DMS 273 (cell line): ENCODE results near the gene HBS1L.

Experiments
- DNase-seq: peaks from one replicate; lab custom pipeline; 2025; ENCODE audit not compliant: unreplicated experiment; lab: John Stamatoyannopoulos, UW

Gene HBS1L

DNA sequence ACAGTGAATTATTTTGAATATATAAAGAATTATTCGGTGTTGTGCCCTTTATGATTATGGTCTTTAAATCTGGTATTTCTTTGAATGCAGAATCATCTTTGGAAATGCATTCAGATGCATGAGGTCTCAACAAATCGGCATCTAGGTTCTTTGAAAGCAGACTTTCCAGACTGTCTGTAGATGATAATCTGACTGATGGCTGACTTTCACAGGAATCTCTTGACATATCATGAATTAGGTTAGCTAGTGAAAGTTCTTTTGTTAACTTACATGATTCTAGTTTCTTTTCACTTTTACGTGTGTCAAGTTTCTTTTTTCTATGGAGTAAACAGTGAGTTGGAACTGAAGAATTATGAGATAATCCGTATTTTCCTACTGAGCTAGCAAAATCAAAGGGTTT lies 17.1 kb downstream of the HBS1L start:
- no peak for DNase-seq

DNA sequence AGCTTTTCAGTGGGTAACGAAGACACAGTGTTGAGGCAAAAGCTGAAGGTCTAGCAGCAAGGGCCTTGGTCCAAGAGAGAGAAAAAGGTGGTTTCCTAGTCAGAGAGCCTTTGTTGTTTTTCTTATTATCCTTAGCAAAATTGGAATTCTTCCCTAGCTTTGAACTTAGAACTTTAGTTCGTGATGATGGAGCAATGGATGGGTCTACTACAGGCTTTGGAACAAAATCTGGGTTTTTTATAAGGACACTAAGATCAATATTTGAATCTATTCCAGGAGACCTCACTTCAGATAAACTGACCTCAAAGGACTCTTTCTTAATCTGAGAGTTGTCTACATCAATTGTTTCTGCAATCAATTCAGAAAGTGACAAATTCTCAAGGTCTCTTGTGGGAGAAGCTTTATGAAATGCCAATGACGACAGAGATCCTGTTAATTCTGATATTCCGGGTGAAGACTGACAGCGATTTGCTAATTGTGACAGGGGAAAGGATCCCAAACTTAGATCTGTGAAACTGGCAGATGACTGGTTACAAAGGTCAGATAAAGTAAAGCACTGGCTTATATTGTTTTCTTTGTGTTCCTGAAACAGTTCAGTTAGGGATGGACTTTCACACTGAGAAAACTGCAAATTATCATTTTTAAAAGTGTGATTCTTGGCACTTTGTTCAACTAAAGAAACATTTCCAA lies 17.7 kb downstream of the HBS1L start:
- DNase-seq, result no peak

DNA sequence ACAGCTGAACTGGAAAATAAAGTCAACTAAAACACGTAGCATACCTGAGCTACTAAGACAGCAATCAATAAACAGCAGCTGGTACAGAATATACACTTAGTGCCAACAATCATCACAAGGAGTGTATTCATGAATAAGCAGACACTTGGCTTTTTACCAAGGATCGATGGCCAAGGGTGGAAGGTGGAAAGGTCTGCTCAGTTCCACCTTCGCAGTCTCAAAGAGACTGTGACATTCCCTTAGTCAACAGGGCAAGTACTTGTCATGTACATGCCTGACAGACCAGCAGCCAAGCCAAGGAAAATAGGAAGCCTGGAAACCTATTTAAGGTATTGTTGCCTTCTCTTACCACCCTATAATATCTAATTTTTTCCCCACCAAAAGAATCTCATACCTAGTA lies 21.4 kb downstream of the HBS1L start:
- no peak for DNase-seq

DNA sequence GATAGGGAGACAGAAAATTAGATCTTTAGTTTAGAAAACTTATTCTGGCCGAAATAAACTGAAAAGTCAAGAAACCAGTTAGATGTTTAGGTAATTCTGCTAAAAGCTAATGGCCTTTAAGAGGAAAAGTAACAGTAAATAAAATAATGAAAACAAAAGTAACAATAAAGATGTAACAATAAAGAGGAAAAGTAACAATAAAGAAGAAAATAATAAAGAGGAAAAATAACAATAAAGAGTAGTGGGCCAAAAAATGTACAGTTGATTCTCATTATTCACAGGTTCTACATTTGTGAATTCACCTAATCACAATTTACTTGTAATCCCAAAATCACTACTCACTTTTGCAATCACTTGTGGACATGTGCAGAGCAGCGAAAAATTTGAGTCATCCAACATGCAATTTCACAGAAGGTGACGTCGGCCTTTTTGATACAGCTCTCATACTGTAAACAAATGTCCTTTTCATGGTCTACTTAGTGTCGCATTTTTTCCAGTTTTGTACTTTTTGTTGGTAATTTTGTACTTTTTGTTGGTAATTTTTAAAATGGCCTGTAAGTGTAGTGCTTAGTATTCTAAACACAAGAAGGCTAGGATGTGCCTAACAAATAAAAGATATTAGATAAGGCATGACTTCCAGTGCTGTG lies 24.0 kb downstream of the HBS1L start:
- no peak for DNase-seq

DNA sequence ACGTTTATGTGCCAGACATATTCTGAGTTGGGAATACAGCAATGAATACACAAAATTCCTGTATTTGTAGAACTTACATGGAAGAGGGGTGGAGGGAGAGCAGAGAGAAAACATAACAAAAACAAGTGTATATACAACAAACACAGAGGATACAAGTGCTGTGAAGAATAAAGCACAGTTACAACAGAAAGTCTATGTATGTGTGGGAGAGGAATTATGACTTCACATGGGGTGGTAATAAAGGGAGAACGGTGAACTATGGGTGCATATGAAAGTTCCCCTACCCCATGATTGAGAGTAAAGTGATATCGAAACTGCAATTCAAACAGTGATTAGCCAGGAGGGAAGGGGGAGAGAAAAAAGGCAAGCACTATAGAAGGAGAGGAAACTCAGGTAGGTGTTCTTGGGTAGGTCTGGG lies 24.6 kb downstream of the HBS1L start:
- no peak for DNase-seq

DNA sequence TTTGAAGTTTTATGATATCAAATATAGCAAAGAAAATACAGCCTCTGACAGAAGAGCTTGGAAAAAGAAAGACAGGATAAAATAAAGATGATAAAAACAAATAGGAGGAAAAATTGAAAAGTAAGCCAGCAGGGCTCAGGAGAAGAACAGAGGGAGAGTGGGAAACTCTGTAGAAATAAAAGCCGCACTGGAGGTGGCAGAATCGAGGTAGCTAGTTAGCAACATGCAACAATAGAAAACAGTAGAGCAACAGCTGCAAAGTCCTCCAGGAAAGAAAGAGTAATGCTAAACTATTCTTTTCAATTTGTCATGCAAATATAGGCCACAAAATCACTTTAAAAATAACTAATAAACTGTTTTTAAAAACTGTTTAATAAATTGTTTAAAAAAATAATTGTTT lies 28.8 kb downstream of the HBS1L start:
- no peak for DNase-seq

DNA sequence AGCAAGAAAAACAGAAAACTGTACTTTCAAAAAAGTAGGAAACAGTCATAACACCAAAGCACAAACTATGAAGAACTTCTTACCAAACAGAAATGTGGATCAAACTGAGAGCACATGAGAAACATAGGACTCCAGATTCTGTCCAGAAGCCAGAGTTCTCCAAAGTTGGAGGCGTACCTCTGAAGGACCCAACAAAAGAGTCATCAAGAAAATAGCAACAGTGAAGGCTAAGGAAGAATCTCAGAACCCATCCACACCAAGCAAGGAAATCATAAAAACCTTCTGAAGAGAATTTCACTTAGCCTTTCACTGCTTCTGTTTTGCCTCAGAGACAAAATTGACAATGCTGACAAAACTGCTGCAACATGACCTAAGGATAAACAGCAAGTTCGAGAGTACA lies 29.4 kb downstream of the HBS1L start:
- DNase-seq, result no peak

DNA sequence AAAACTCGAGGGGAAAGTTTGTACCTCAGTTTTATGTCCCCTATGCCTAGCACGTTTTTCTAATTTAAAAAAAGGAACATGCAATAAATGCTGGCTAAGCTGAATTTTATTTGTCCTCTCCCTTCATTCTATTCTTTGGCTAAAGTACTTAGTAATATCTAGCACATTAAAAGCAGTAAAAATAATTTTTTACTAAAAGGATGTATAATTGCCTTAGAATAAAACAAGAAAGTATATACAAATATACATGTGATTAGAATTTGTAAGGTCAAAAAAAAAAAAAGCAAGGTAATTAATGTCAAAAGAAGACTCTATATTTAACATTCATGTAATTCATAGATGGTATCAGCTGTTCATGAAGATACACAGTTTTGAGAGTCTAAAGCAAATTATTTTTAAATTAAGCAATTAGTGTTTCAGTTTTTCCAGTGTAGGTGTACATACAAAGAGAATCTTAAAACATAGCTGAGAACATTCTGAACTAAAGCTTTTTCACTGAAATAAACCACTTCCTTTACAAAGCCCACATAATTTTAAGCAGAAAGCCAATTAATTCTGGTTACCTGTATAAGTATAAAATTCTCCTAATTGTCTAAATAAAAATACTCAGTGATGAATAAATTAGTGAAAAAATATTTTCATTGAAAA lies 32.4 kb downstream of the HBS1L start:
- no peak for DNase-seq

DNA sequence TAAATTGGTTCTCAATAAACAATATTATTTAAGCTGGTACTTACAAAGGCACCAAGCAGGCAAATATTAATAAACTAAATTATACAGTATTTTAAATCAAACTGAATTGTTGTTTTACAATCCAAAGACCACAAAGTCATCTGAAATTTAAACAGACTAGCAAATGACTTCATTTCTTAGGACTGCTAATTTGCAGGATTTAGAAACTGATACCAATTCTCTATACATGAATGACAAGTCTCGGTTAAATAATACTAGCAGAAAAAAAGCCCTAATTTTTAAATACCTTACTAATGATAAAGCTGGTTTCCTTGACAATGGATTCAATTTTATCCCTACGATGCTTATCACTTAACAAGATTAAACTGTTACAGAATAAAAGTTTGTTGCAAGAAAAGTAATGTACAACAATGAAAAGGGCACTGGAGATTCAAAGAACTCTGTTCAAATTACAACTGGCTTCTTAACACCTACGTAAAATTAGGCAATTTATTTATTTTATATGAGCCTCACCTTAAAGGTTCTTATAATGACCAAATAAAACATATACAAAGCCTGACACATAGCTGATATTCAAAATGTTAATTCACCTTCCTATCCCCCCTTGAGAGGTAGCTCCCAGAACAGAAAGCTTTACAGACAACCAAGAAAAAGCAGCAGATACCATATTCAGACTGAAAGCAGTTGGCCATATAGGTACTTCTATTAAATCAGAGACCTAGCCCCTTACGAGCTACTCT lies 33.1 kb downstream of the HBS1L start:
- DNase-seq, result no peak

DNA sequence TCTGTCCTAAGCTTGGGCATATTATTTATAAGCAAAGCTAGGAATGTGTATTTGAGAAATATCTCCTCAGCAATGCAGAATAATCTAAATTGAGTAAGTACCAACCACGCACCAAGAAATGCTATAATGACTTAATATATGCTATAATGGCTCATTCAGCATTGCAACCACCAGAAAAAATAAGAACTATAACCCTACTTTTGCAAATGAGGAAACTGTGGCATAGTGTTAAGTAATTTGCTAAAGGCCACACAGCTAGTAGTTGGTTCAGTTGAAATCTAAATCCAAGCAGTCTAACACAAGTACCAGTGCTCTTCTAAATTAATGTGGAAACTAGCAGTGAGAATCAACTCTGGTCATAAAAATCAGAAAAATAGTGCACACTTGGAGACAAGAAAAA lies 35.7 kb downstream of the HBS1L start:
- DNase-seq, result no peak

DNA sequence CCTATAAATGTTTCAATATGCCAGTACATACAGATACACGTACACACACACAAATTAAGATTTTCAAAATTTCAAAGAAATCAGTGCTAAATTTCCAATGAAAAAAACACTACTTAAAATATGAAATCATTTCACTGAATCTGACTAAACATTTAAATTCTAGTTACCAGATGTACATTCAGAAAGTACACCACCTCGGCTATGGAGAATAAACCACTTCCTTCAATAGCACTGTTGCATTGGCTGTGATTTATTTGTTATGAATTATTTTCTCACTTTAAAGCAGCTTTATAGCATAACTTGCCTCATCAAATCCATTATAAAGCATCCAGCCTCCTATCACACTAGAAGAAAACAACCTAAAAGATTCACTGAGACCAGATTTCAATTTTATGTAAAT lies 36.6 kb downstream of the HBS1L start:
- no peak for DNase-seq

DNA sequence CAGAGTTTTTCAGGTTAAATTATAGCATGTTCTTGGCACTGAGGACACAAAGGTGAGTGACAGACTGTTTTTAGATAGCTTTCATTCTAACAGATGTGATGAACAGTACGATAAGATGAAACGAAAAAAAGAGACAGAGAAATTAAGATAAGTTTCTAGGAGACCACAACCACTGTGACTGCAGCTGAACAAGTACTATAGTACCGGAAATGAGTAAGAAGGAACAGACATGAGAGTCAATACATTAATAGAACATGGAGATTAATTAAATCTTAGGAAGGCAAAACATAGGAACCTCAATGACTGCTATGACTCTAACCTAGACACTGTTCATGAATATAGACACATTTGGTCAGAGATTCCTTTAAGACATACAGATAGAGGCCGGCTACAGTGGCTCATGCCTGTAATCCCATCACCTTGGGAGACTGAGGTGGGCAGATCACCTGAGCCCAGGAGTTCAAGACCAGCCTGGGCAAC lies 40.2 kb downstream of the HBS1L start:
- DNase-seq, result no peak

DNA sequence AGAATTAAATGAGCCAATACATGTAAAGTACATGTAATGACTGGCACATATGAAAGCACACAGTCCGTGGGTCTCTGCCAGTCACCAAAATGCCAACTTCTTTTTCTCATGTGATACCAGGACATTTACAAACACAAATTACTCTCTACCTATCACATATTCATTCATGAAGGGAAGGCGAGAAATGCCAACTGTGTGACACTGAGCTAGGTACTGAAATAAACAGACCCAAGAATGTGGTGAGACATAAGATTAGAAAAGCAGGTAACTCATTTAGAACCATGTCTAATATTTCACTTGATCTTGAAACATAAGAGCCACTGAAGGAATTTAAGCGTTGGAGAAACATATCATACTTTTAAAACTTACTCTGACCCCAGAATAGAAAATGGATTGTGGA lies 41.4 kb downstream of the HBS1L start:
- DNase-seq, result no peak

DNA sequence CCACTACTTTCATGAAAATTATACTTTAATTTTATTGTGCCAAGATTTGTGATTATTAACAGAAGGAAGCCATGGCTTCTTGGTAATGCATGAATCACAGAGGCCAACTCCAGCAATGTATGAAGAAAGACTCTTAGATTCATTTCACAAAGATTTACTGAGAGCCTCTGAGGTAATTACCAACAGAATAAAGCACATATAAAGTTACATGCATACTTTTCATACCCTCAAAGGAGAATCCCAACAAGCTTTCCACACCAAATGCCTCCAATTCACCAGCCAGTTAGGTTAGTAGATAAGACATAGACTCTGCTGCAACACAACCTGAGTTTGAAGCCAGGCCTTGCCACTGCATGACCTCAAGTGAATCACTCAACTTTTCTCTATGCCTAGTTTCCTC lies 41.9 kb downstream of the HBS1L start:
- DNase-seq, result no peak

DNA sequence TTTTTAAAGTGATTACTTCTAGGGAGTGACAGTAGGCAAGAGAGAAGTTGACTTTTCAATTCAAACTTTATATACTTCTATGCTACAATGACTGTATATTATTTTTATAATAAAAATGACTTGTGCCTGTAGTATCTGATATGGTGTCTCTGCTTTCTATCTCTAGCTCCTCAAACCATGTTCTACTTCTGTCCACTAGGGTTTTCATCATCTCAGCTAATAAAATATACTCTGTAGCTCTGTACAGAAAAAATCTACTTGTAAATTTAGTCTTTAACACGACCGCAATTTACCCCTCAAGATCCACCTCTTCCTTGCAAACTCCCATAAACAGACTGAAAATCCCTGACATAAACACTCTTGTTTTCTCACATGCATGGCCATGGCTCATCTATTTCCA lies 42.3 kb downstream of the HBS1L start:
- no peak for DNase-seq

DNA sequence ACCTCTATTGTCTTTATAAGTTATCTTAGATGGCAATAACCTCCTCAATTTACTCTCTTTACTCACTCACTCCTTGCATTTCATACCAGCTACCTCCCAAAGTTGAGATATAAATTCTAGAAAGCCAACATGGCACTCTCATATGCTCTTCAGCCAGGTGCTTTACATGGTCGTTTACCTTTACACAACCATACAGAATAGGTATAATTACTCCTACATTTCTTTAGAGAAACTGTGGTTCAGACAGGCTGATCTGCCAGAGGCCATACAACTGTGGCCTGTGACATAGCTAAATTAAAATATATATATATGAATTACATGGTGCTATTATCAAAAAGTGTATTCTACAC lies 45.7 kb downstream of the HBS1L start:
- DNase-seq, result no peak

DNA sequence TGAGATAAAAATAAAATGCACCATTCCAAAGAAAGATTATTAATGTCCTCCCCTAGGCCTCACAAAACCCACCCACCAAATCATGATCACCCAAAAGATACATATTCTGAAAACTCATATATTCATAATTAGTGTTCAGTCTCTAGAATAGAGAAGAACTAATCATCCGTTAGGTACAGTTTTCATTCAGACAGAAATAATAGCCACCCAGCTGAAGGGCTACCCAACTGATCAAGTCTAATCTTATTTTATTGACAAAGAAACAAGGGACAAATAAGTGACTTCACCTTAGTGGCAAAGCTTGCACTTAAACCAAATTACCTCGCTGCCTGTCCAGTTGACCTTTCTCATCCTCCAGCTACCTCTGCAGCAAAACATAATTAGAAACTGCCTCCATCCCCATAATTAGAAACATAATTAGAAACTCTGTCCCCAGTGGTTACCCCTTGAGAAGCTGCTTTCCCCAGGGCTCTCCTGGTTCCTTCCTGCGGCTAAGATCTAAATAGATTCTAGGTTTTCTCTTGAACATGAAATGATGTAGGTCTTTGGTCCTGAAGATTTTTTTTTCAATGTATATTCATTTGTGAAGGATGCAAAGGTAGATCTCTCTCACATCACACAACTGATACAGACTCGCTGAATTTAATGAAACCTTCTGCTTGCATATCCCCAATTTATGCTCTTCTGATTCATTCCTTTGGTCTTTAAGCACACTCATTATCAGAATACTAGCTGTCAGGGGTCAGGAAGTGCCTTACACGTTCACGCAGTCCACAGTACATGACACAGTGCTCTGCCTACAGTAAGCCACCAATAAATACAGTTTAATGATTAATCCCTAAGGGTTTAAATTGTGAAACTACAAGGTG lies 46.3 kb downstream of the HBS1L start:
- DNase-seq, result no peak

DNA sequence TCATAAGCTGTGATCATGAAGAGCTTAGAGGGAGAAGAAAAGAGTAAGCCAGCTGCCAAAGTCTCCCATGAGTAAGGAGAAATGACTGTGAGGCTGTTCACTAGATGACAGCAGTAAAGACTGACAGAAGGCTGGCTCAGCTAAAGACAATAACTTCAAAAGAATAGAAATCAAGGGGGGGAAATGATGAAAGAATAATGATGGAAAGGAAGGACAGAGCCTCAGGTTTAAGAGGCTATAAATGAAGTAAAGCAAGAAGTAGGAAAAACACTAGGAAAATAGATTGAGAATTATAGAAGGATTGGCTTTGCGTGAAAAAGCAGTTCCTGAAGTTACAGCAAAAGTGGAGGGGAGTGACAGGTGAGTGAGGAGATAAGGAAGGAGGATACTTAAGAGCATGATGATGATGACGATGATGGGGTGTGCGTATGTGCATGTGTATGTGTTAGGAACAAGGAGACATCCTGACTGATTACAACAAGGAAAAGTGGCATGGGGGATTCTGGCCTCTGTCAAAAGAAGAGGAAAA lies 48.2 kb downstream of the HBS1L start:
- no peak for DNase-seq

DNA sequence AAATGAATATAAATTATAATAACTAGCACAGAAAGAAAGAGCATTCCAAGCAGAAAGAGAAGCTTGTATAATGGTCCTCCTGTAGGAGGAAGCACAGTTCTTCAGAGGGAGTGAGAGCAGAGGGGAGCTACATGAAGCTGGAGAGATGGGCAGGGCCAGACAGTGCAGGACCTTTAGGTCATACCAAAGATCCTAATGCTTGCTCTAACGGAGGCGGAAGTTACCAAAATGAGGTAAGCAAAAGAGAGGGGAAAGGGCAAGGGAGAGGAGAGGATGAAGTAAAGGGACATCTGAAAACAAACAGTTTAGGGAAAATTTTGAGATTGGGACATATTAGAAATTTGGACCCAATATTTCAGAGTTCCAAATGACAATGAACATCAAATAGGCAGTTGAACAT lies 50.2 kb downstream of the HBS1L start:
- no peak for DNase-seq

DNA sequence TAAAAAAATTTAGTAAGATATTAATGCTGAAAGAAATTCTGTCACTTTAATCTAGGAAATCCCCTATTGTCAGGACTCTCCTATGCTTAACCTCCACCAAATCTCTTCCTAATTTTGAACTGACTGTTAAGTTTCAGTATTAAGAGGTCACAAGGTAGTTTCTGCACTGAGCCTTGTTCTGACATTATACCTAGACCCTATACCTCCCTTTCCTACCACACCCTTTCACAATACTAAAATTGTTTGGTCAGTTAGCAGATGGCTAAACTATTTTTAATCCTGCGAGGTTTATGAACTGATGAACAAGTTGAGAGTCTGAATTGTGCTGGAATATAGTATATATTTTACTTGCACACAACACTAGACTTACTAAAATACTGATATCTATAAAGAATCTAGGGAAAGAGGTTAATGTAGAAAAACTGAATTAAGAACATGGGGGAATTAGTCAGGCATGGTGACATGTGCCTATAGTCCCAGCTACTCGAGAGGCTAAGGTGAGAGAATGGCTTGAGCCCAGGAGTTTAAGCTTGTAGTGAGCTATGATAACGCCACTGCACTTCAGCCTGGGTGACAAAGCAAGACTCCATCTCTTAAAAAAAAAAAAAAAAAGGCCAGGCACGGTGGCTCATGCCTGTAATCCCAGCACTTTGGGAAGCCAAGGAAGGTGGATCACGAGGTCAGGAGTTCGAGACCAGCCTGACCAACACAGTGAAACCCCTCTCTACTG lies 51.5 kb downstream of the HBS1L start:
- DNase-seq, result no peak
